Occipital lobe (tissue), 2 donors: Measurements from ENCODE around the gene GNAQ. TPM values are rescaled to one million over a fixed set of nuclear protein-coding genes. Genes with fewer than 3 reads are reported as not detected.

Experiments used
- DNase-seq: peaks from one replicate; lab custom pipeline; 2025; lab: John Stamatoyannopoulos, UW
- total RNA-seq: library from RNA; depleted of rRNA; stranded (reverse); fragments of >200 nt; gene quantifications from one replicate; pipeline ENCODE4 v1.2.3, GENCODE V29; 2014

GNAQ gene
- total RNA-seq, 1 donor from 2014 or later = 169 TPM

- peak; percentile 86 for DNase-seq
These were observed 500 bp upstream of the GNAQ start for GRCh38 chr9:78031893-78032729.

- peak; percentile 46 for DNase-seq
These were observed 813 bp downstream of the GNAQ start for GRCh38 chr9:78030553-78031443.

GRCh38 chr9:78030296-78030552 lies 1.4 kb downstream of the GNAQ start:
- DNase-seq = no peak

GRCh38 chr9:78029551-78030295 lies 1.9 kb downstream of the GNAQ start:
- DNase-seq = no peak

GRCh38 chr9:78028926-78029325 lies 2.7 kb downstream of the GNAQ start:
- no peak for DNase-seq

GRCh38 chr9:78026947-78027346 lies 4.7 kb downstream of the GNAQ start:
- DNase-seq = no peak

GRCh38 chr9:78026416-78026815 lies 5.2 kb downstream of the GNAQ start:
- no peak for DNase-seq

- no peak for DNase-seq
These were observed 6.4 kb downstream of the GNAQ start for GRCh38 chr9:78025186-78025585.

GRCh38 chr9:78023003-78023741 lies 8.4 kb downstream of the GNAQ start:
- no peak for DNase-seq

GRCh38 chr9:78021697-78022096 lies 9.9 kb downstream of the GNAQ start:
- DNase-seq = no peak

- DNase-seq = no peak
These were observed 14.4 kb downstream of the GNAQ start for GRCh38 chr9:78017190-78017693.

GRCh38 chr9:78015241-78015640 lies 16.4 kb downstream of the GNAQ start:
- no peak for DNase-seq

GRCh38 chr9:78014776-78015175 lies 16.8 kb downstream of the GNAQ start:
- no peak for DNase-seq

GRCh38 chr9:78013934-78014333 lies 17.7 kb downstream of the GNAQ start:
- DNase-seq = no peak

- no peak for DNase-seq
These were observed 20.6 kb downstream of the GNAQ start for GRCh38 chr9:78011049-78011448.

- DNase-seq = no peak
These were observed 21.2 kb downstream of the GNAQ start for GRCh38 chr9:78010445-78010844.

- DNase-seq = no peak
These were observed 22.4 kb downstream of the GNAQ start for GRCh38 chr9:78009186-78009585.

GRCh38 chr9:78006734-78007133 lies 24.9 kb downstream of the GNAQ start:
- no peak for DNase-seq

- DNase-seq = no peak
These were observed 26.2 kb downstream of the GNAQ start for GRCh38 chr9:78005231-78006002.

- no peak for DNase-seq
These were observed 27.0 kb downstream of the GNAQ start for GRCh38 chr9:78004478-78005229.
